RWPE1 (cell line): ENCODE data around the gene EMC9.

Source experiments
- CTCF ChIA-PET: fragments of 350-600 bp; sonication (Branson Sonifier 250); formaldehyde crosslinking; extraction: SDS; loops from one replicate; lab custom pipeline; 2021; lab: Yijun Ruan, JAX
- POLR2A ChIA-PET: fragments of 400-600 bp; formaldehyde crosslinking; extraction: SDS; loops from one replicate; lab custom pipeline; 2020; ENCODE audit warnings: antibody characterized with exemption; ENCODE audit not compliant: low non-redundant PET; lab: Yijun Ruan, JAX
- DNase-seq: peaks from one replicate; pipeline ENCODE4 v3.0.0; 2012; ENCODE audit warnings: low spot score
- H3K27ac ChIP-seq: fragments of 450-650 bp; 2 replicates; pipeline ENCODE4 v1.5.1; 2017
- TF ChIP-seq, protein P1 (sequence below): fragments of 450-650 bp; conservative IDR thresholded peaks from 2 replicates; pipeline ENCODE4 v1.5.1; 2017; ENCODE audit warnings: low read depth, mild to moderate bottlenecking

EMC9 gene

DNA sequence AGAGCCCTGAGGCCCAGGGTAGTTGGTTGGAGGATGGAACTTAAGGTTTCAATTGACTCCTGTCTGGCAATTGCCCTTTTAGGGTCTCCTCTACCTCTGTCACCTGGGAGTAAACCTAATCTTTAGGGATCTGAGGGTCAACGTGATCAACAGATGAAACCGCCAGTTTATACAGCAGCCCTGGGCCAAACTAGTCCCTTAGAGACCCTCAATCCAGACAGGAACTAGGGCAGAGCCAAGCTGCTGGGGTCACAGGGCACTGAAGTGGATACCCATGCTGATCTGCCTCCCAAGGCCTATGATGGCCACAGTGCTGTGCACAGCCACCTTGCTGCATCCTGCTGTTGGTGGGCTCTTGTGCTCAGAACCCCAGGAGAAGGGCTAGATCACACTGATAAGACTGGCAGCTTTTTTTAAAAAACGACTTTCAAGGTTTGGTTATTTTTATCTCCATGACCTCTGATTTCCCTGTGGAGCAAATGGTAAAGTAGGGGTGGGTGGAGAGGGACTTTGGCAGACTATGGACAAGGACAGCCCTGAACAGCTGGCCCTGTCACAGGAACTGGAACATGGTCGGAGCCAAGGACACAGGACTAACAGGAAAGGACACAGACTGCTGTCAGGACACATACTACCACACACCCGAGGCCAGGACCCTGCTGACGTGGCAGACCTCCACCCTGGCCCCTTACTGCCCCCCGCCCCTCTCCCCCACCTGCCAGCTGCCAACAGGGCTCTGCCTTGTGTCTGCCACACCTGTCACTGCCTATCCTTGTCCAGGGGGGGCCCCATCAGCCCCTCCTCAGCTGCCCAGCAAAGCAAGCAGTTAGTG lies 10.5 kb downstream of the EMC9 start:
- no peak overlapping the region for H3K27ac ChIP-seq

DNA sequence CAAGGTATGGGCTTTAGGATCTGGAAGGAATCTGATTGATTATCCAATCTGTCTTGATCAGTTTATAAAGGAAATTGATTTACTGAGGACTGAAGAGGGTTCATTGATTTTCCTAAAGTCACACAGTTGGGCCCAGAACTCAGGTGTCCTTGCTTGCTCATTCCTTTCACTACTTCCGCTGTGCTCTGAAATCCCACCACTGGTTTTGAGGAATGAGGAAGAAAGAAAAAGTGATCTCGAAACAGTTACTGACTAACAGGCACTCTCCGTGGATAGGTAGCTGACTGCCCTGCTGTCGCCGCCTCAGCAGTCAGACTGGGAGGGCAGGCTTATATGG lies 11.0 kb downstream of the EMC9 start, which contains the start of gene FITM1:
Gene FITM1 (plus strand): TSS at position 280 of the 337 bp plus-strand sequence. CDS start 905 bp downstream, outside the sequence.
- no peak within 1 kb of the TSS for H3K27ac ChIP-seq
- TF ChIP-seq, protein P1, sequence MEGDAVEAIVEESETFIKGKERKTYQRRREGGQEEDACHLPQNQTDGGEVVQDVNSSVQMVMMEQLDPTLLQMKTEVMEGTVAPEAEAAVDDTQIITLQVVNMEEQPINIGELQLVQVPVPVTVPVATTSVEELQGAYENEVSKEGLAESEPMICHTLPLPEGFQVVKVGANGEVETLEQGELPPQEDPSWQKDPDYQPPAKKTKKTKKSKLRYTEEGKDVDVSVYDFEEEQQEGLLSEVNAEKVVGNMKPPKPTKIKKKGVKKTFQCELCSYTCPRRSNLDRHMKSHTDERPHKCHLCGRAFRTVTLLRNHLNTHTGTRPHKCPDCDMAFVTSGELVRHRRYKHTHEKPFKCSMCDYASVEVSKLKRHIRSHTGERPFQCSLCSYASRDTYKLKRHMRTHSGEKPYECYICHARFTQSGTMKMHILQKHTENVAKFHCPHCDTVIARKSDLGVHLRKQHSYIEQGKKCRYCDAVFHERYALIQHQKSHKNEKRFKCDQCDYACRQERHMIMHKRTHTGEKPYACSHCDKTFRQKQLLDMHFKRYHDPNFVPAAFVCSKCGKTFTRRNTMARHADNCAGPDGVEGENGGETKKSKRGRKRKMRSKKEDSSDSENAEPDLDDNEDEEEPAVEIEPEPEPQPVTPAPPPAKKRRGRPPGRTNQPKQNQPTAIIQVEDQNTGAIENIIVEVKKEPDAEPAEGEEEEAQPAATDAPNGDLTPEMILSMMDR = no peak
- DNase-seq = no peak
- ChIA-PET POLR2A (no interaction called here), CTCF (no interaction called here)

More for the DNA sequence above, 10.5 kb downstream of the EMC9 start:
- ChIA-PET POLR2A (no interaction called here), CTCF (no interaction called here)
- no peak for DNase-seq
- TF ChIP-seq, protein P1 = no peak

DNA sequence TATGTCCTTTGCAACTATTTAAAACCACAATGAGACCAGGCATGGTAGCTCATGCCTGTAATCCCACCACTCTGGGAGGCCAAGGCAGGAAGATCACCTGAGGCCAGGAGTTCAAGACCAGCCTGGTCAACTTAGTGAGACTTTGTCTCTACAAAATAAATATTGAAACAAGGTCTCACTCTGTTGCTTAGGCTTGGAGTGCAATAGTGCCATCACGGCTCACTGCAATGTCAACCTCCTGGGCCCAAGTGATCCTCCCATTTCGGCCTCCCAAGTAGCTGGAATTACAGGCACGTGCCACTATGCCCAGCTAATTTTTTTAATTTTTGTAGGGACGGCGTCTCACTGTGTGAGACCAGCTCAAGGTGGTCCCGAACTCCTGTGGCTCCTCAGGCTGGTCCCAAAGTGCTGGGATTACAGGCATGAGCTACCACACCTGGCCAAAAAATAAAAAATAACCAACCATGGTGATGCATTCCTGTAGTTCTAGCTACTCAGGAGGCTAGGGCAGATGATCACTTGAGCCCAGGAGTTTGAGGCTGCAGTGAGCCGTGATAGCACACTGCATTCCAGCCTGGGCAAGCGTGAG lies 11.9 kb downstream of the EMC9 start:
- ChIA-PET CTCF (interaction anchor here (0.7 kb wide), 2 partner anchors 20 to 22 kb away, joined by 3 to 4 read pairs; no protein-coding TSS in a partner anchor), POLR2A (no interaction called here)
- TF ChIP-seq, protein P1 = no peak
- no peak for DNase-seq
- no peak overlapping the region for H3K27ac ChIP-seq

DNA sequence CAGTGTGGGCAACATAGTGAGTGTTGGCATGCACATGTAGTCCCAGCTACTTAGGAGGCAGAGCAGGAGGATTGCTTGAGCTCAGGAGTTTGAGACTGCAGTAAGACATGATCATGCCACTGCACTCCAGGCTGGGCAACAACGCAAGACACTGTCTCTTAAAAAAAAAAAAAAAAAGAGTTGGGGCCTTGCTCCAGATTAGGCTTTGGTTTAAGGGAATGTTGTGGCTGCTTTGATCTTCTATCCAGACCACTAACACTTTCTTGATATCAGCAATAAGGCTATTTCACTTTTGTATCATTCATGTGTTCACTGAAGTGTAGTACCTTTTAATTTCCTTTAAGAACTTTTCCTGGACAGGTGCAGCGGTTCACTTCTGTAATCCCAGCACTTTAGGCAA lies 13.7 kb downstream of the EMC9 start:
- ChIA-PET CTCF (interaction anchor here (0.6 kb wide), 2 partner anchors 10 to 27 kb away, joined by 3 to 4 read pairs; no protein-coding TSS in a partner anchor), POLR2A (interaction anchor here (1.0 kb wide), 1 partner anchor 13 kb away, joined by 3 read pairs; no protein-coding TSS in a partner anchor)
- TF ChIP-seq, protein P1 = no peak
- H3K27ac ChIP-seq = no peak overlapping the region
- DNase-seq = no peak

DNA sequence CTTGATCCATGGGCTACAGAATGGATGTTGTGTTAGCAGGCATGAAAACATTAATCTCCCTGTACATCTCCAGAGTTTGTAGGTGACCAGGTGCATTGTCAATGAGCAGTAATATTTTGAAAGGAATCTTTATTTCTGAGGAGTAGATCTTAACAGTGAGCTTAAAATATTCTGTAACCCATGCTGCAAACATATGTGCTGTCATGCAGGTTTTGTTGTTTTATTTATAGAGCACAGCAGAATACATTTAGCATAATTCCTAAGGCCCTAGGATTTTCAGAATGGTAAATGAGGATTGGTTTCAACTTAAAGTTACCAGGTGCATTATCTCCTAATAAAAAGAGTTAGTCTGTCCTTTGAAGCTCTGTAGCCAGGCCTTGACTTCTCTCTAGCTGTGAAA lies 14.5 kb downstream of the EMC9 start:
- H3K27ac ChIP-seq = no peak overlapping the region
- no peak for DNase-seq
- POLR2A ChIA-PET = interaction anchor here (1.0 kb wide), 1 partner anchor 14 kb away, joined by 3 read pairs; no protein-coding TSS in a partner anchor
- TF ChIP-seq, protein P1 = no peak
- CTCF ChIA-PET = interaction anchor here (0.6 to 1.5 kb wide), 3 partner anchors 23 to 34 kb away, joined by 3 read pairs; partner anchors contain the start of gene IRF9
